H9 (cell line): ENCODE results near the gene PPP2R5B. TPM values are rescaled to one million over a fixed set of nuclear protein-coding genes. Genes with fewer than 3 reads are reported as not detected.

Experiments
- DNase-seq: peaks from one replicate; pipeline ENCODE4 v3.0.0-alpha.2; 2017
- H2AFZ ChIP-seq: one replicate; pipeline ENCODE4 v1.6.1; 2013; ENCODE audit warnings: mild to moderate bottlenecking, low read length, control low read depth, moderate library complexity
- H2AK5ac ChIP-seq: 2 replicates; pipeline ENCODE4 v1.6.1; 2013; ENCODE audit warnings: low read length, control low read depth, mixed read lengths; ENCODE audit not compliant: insufficient read length
- H2BK120ac ChIP-seq: one replicate; pipeline ENCODE4 v1.6.1; 2013; ENCODE audit warnings: low read depth, mild to moderate bottlenecking, low read length, control low read depth, inconsistent platforms; ENCODE audit not compliant: poor library complexity, severe bottlenecking
- H2BK12ac ChIP-seq: 2 replicates; pipeline ENCODE4 v1.6.1; 2013; ENCODE audit warnings: low read length, control low read depth, mixed read lengths, low read depth; ENCODE audit not compliant: insufficient read length
- H2BK15ac ChIP-seq: 2 replicates; pipeline ENCODE4 v1.6.1; 2013; ENCODE audit warnings: low read depth, low read length, control low read depth
- H2BK20ac ChIP-seq: one replicate; pipeline ENCODE4 v1.6.1; 2013; ENCODE audit warnings: low read depth, mild to moderate bottlenecking, low read length, control low read depth, inconsistent platforms; ENCODE audit not compliant: poor library complexity, severe bottlenecking
- H2BK5ac ChIP-seq: 2 replicates; pipeline ENCODE4 v1.6.1; 2013; ENCODE audit warnings: low read length, control low read depth, mixed read lengths; ENCODE audit not compliant: insufficient read length
- H3K14ac ChIP-seq: 2 replicates; pipeline ENCODE4 v1.6.1; 2013; ENCODE audit warnings: low read length, control low read depth; ENCODE audit not compliant: insufficient read depth
- H3K18ac ChIP-seq: 2 replicates; pipeline ENCODE4 v1.6.1; 2013; ENCODE audit warnings: low read depth, mild to moderate bottlenecking, mixed read lengths, low read length, control low read depth; ENCODE audit not compliant: insufficient read length
- H3K23ac ChIP-seq: 2 replicates; pipeline ENCODE4 v1.6.1; 2013; ENCODE audit warnings: low read length, control low read depth, mixed read lengths, low read depth; ENCODE audit not compliant: insufficient read length
- H3K23me2 ChIP-seq: 2 replicates; pipeline ENCODE4 v1.6.1; 2013; ENCODE audit warnings: low read depth, mild to moderate bottlenecking, mixed read lengths, low read length, control low read depth; ENCODE audit not compliant: insufficient read length, poor library complexity, severe bottlenecking
- H3K27ac ChIP-seq: 2 replicates; pipeline ENCODE4 v1.5.1; 2013; ENCODE audit warnings: low read length, control low read depth, mixed read lengths, low read depth; ENCODE audit not compliant: insufficient read length
- H3K27me3 ChIP-seq: 2 replicates; pipeline ENCODE4 v1.6.1; 2013; ENCODE audit warnings: low read length, control low read depth, inconsistent platforms; ENCODE audit not compliant: insufficient read depth
- H3K4ac ChIP-seq: 2 replicates; pipeline ENCODE4 v1.6.1; 2013; ENCODE audit warnings: low read depth, mild to moderate bottlenecking, control low read depth, inconsistent platforms, low read length, moderate library complexity
- H3K4me1 ChIP-seq: 2 replicates; pipeline ENCODE4 v1.6.1; 2013; ENCODE audit warnings: low read length, control low read depth, inconsistent platforms; ENCODE audit not compliant: insufficient read depth
- H3K4me2 ChIP-seq: 2 replicates; pipeline ENCODE4 v1.6.1; 2013; ENCODE audit warnings: low read length, control low read depth, mixed read lengths; ENCODE audit not compliant: insufficient read length, insufficient read depth
- H3K56ac ChIP-seq: 2 replicates; pipeline ENCODE4 v1.6.1; 2013; ENCODE audit warnings: low read depth, mild to moderate bottlenecking, mixed read lengths, low read length, control low read depth; ENCODE audit not compliant: insufficient read length
- H3K79me1 ChIP-seq: 2 replicates; pipeline ENCODE4 v1.6.1; 2013; ENCODE audit warnings: low read depth, mild to moderate bottlenecking, moderate library complexity, low read length, control low read depth, inconsistent platforms; ENCODE audit not compliant: insufficient read depth, poor library complexity, severe bottlenecking
- H3K79me2 ChIP-seq: 2 replicates; pipeline ENCODE4 v1.6.1; 2013; ENCODE audit warnings: low read length, control low read depth, inconsistent platforms; ENCODE audit not compliant: insufficient read depth
- H3K9ac ChIP-seq: 2 replicates; pipeline ENCODE4 v1.6.1; 2013; ENCODE audit warnings: low read length, control low read depth, mixed read lengths; ENCODE audit not compliant: insufficient read length; ENCODE audit errors: extremely low read depth
- H3K9me3 ChIP-seq: one replicate; pipeline ENCODE4 v1.6.1; 2013; ENCODE audit warnings: low read depth, low read length, inconsistent platforms; ENCODE audit not compliant: control insufficient read depth
- H3T11ph ChIP-seq: one replicate; pipeline ENCODE4 v1.6.1; 2013; ENCODE audit warnings: mild to moderate bottlenecking, low read length, control low read depth, inconsistent platforms
- H4K20me1 ChIP-seq: one replicate; pipeline ENCODE4 v1.6.1; 2013; ENCODE audit not compliant: control insufficient read depth, insufficient read length, insufficient read depth
- H4K5ac ChIP-seq: 2 replicates; pipeline ENCODE4 v1.6.1; 2013; ENCODE audit warnings: low read depth, mild to moderate bottlenecking, mixed read lengths, low read length, control low read depth; ENCODE audit not compliant: insufficient read length
- H4K8ac ChIP-seq: replicated peaks from 2 replicates; pipeline ENCODE4 v1.6.1; 2013; ENCODE audit warnings: low read length, control low read depth, mixed read lengths, low read depth; ENCODE audit not compliant: insufficient read length
- H4K91ac ChIP-seq: 2 replicates; pipeline ENCODE4 v1.6.1; 2013; ENCODE audit warnings: low read depth, mild to moderate bottlenecking, moderate library complexity, mixed read lengths, low read length, control low read depth; ENCODE audit not compliant: insufficient read length
- H3K27ac Mint-ChIP-seq, 3 experiments: 2 replicates in 2 of 3; 3 replicates in 1 of 3; pipeline ENCODE4 v1.8.0; 2020 to 2021; ENCODE audit warnings: mixed read lengths in 3 of 3, mild to moderate bottlenecking in 1 of 3, moderate library complexity in 1 of 3
- H3K27me3 Mint-ChIP-seq: 2 replicates; pipeline ENCODE4 v1.8.0; 2021; ENCODE audit warnings: low read depth, mild to moderate bottlenecking, moderate library complexity, mixed read lengths
- H3K36me3 Mint-ChIP-seq, 3 experiments: 2 replicates in 2 of 3; 3 replicates in 1 of 3; pipeline ENCODE4 v1.8.0; 2020 to 2021; ENCODE audit warnings: low read depth in 3 of 3, mixed read lengths in 3 of 3; ENCODE audit not compliant: insufficient read depth in 1 of 3
- H3K4me1 Mint-ChIP-seq, 2 experiments: 2 replicates each; pipeline ENCODE4 v1.8.0; 2020; ENCODE audit warnings: mixed read lengths in 2 of 2
- H3K4me3 Mint-ChIP-seq, 2 experiments: 2 replicates in 1 of 2; 3 replicates in 1 of 2; pipeline ENCODE4 v1.8.0; 2020 to 2021; ENCODE audit warnings: mild to moderate bottlenecking in 2 of 2, mixed read lengths in 2 of 2, moderate library complexity in 1 of 2
- H3K9me3 Mint-ChIP-seq, 2 experiments: 2 replicates in 1 of 2; 3 replicates in 1 of 2; pipeline ENCODE4 v1.8.0; 2020; ENCODE audit warnings: mild to moderate bottlenecking in 2 of 2, mixed read lengths in 2 of 2, moderate library complexity in 1 of 2
- WGBS: extraction: QIAGEN DNeasy Blood & Tissue Kit; methylation state at CpG from one replicate; pipeline ENCODE4 v1.1.7; 2013; ENCODE audit warnings: missing lambda C conversion rate, low lambda C conversion rate, mixed read lengths; ENCODE audit not compliant: insufficient read length; ENCODE audit errors: extremely low coverage; 5-methylcytosine and 5-hydroxymethylcytosine counted together
- total RNA-seq: library from RNA; stranded (reverse); gene quantifications from 2 replicates; pipeline ENCODE4 v1.2.1, GENCODE V29; 2021
- TF ChIP-seq, protein P1 (sequence below): fragments of 200-600 bp; sonication (generic); conservative IDR thresholded peaks from 3 replicates; pipeline ENCODE4 v1.8.0; 2021; ENCODE audit warnings: antibody characterized with exemption, mild to moderate bottlenecking

PPP2R5B gene
- total RNA-seq, 1 experiment from 2014 or later: 6.3 TPM

DNA sequence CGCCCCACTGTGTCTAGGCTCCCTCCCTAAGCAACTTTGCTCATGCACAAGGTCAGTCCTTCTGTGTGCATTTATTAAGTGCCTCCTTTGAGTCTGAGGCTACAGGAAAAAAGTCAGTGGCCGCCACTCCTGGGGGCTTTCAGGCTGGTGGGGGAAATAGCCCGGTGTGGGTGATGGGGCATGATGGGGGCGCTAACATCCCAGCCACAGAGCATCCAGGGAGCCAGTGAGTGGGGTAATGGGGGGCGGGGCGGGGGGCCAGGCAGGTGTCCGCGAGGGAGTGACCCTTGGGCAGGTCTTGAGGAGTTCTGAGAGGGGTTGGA lies 36.1 kb upstream of the PPP2R5B start:
- no peak overlapping the region for H3T11ph ChIP-seq
- H3K9me3 ChIP-seq: no peaks in the 10 kb centered on the region
- H4K20me1 ChIP-seq: no peaks in the 10 kb centered on the region
- peak overlapping the region; percentile 51 to 73; a peak in 3 of 5 replicates for H3K4me3 Mint-ChIP-seq
- H2BK120ac ChIP-seq: no peak overlapping the region
- H3K27ac ChIP-seq: no peak overlapping the region
- no peak overlapping the region for H4K91ac ChIP-seq
- H3K27me3 Mint-ChIP-seq: 0 out of 2 replicates have a peak, but pooled peaks cover 4% of the 10 kb centered on the region
- peak overlapping the region; percentile 47 for H3K18ac ChIP-seq
- H2BK5ac ChIP-seq: no peak overlapping the region
- H2BK12ac ChIP-seq: no peak overlapping the region
- no peak overlapping the region for H4K8ac ChIP-seq
- peak overlapping the region; percentile 51 for H3K4me2 ChIP-seq
- no peak overlapping the region for H2AFZ ChIP-seq
- no peaks in the 10 kb centered on the region for H3K79me2 ChIP-seq
- no peaks in the 10 kb centered on the region for H3K79me1 ChIP-seq
- H3K56ac ChIP-seq: no peak overlapping the region
- no peaks in the 10 kb centered on the region; the same call in 1 of the 2 replicates for H3K4me1 ChIP-seq
- no peaks in the 10 kb centered on the region; a peak in 1 of 5 replicates for H3K9me3 Mint-ChIP-seq
- no peak overlapping the region for H2BK20ac ChIP-seq
- peak overlapping the region; percentile 44; the same call in 1 of the 2 replicates for H3K14ac ChIP-seq
- H3K9ac ChIP-seq: no peak overlapping the region
- peaks cover 12 to 23% of the 10 kb centered on the region in 2 experiments for H3K4me1 Mint-ChIP-seq
- peak overlapping the region in 1 of 3 experiments; percentile 44; a peak in 1 of 7 replicates for H3K27ac Mint-ChIP-seq
- no peak overlapping the region for H2AK5ac ChIP-seq
- H3K23me2 ChIP-seq: peaks cover 4% of the 10 kb centered on the region
- WGBS: no CpG with 5 or more reads among the region's 8 CpGs
- no peak overlapping the region for H4K5ac ChIP-seq
- H3K4ac ChIP-seq: no peak overlapping the region
- H3K23ac ChIP-seq: no peak overlapping the region
- no peaks in the 10 kb centered on the region for H3K27me3 ChIP-seq
- H3K36me3 Mint-ChIP-seq: no peaks in the 10 kb centered on the region
- no peak for DNase-seq
- TF ChIP-seq, protein P1, sequence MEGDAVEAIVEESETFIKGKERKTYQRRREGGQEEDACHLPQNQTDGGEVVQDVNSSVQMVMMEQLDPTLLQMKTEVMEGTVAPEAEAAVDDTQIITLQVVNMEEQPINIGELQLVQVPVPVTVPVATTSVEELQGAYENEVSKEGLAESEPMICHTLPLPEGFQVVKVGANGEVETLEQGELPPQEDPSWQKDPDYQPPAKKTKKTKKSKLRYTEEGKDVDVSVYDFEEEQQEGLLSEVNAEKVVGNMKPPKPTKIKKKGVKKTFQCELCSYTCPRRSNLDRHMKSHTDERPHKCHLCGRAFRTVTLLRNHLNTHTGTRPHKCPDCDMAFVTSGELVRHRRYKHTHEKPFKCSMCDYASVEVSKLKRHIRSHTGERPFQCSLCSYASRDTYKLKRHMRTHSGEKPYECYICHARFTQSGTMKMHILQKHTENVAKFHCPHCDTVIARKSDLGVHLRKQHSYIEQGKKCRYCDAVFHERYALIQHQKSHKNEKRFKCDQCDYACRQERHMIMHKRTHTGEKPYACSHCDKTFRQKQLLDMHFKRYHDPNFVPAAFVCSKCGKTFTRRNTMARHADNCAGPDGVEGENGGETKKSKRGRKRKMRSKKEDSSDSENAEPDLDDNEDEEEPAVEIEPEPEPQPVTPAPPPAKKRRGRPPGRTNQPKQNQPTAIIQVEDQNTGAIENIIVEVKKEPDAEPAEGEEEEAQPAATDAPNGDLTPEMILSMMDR: no peak
- no peak overlapping the region for H2BK15ac ChIP-seq
